GM19467 (cell line): ENCODE results near the gene STARD7.

Experiments
- ATAC-seq: cut with Tn5 transposase; IDR thresholded peaks from one replicate; pipeline ENCODE4 v1.9.1; 2021; ENCODE audit warnings: mild to moderate bottlenecking, moderate library complexity; ENCODE audit not compliant: unreplicated experiment

The STARD7 gene

GRCh38 chr2:96137321-96138178 lies 71.1 kb downstream of the STARD7 start:
- no peak for ATAC-seq

GRCh38 chr2:96136129-96136720 lies 72.4 kb downstream of the STARD7 start:
- ATAC-seq = no peak

- ATAC-seq = no peak
These were observed 73.0 kb downstream of the STARD7 start for GRCh38 chr2:96135621-96136020.

GRCh38 chr2:96135171-96135570 lies 73.5 kb downstream of the STARD7 start:
- ATAC-seq = no peak
